ENCODE results near the gene GZMM. TPM values are rescaled to one million over a fixed set of nuclear protein-coding genes. Genes with fewer than 3 reads are reported as not detected.

Gene GZMM
- total RNA-seq, 1 experiment from 2014 or later, result 0.66 TPM

DNA sequence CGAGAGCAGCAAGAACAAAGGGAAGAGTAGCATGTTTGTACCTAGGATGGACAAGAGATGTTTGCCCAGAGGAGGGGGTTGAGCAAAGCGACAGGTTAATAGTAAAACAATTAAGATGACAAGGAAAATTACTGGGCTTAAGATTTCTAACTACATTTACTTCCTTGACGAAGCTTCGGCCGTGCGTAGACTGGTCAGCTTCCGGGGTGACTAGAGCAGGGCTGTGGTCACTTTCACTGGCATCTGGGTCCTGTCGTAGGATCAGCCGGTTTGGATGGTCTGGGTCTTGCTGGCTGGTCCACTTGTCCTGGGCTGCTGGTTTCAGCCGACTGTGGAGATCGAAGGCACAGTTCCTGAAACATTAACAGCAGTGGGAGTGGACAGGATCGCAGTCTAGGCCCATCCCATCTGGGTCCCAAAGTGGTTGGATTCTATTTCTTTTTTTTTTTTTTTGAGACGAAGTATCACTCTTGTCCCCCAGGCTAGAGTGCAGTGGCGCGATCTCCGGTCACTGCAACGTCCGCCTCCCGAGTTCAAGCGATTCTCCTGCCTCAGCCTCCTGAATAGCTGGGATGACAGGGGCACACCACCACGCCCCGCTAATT, 23.5 kb downstream of the GZMM start:
- no peak overlapping the region for H3K23ac ChIP-seq (ENCODE audit: insufficient read length, low read depth, low read length)
- no peaks in the 10 kb centered on the region for H4K20me1 ChIP-seq (ENCODE audit: control insufficient read depth, insufficient read depth, insufficient read length)
- no peak overlapping the region for H2BK12ac ChIP-seq (ENCODE audit: insufficient read length, low read depth, low read length)
- H4K5ac ChIP-seq (ENCODE audit: insufficient read length, low read depth, low read length), result no peak overlapping the region
- no peak overlapping the region for H3K14ac ChIP-seq (ENCODE audit: insufficient read depth, low read length)
- no peaks in the 10 kb centered on the region for H3K79me1 ChIP-seq (ENCODE audit: insufficient read depth, low read depth, low read length, poor library complexity, severe bottlenecking)
- WGBS (ENCODE audit: extremely low coverage, insufficient read length, low lambda C conversion rate), result no CpG with 5 or more reads among the region's 22 CpGs
- H3K79me2 ChIP-seq (ENCODE audit: insufficient read depth, low read length), result no peaks in the 10 kb centered on the region
- H2BK120ac ChIP-seq (ENCODE audit: low read depth, low read length, poor library complexity, severe bottlenecking), result no peak overlapping the region
- H3K27ac ChIP-seq (ENCODE audit: insufficient read length, low read depth, low read length), result no peak overlapping the region
- Mint-ChIP-seq H3K27ac (no peak overlapping the region; a peak in 1 of 7 replicates), H3K4me1 (peaks cover 12 to 17% of the 10 kb centered on the region in 2 experiments), H3K4me3 (no peak overlapping the region), H3K36me3 (ENCODE audit: insufficient read depth in 1 of 3, low read depth in 3 of 3) (peaks cover 7 to 15% (median 10%) of the 10 kb centered on the region in 3 experiments), H3K9me3 (peaks cover 21% of the 10 kb centered on the region in 2 experiments), H3K27me3 (ENCODE audit: low read depth) (peaks cover 27% of the 10 kb centered on the region)
- H2AK5ac ChIP-seq (ENCODE audit: insufficient read length, low read length), result no peak overlapping the region
- no peak overlapping the region for H2BK15ac ChIP-seq (ENCODE audit: low read depth, low read length)
- TF ChIP-seq, protein P1, sequence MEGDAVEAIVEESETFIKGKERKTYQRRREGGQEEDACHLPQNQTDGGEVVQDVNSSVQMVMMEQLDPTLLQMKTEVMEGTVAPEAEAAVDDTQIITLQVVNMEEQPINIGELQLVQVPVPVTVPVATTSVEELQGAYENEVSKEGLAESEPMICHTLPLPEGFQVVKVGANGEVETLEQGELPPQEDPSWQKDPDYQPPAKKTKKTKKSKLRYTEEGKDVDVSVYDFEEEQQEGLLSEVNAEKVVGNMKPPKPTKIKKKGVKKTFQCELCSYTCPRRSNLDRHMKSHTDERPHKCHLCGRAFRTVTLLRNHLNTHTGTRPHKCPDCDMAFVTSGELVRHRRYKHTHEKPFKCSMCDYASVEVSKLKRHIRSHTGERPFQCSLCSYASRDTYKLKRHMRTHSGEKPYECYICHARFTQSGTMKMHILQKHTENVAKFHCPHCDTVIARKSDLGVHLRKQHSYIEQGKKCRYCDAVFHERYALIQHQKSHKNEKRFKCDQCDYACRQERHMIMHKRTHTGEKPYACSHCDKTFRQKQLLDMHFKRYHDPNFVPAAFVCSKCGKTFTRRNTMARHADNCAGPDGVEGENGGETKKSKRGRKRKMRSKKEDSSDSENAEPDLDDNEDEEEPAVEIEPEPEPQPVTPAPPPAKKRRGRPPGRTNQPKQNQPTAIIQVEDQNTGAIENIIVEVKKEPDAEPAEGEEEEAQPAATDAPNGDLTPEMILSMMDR (conservative IDR thresholded peaks at IDR 0.05), result no peak
- H3K4me2 ChIP-seq (ENCODE audit: insufficient read depth, insufficient read length, low read length), result no peak overlapping the region
- H3K56ac ChIP-seq (ENCODE audit: insufficient read length, low read depth, low read length), result no peak overlapping the region
- H3K27me3 ChIP-seq (ENCODE audit: insufficient read depth, low read length), result no peaks in the 10 kb centered on the region
- no peak overlapping the region for H3T11ph ChIP-seq (ENCODE audit: low read length)
- peaks cover 7% of the 10 kb centered on the region for H3K23me2 ChIP-seq (ENCODE audit: insufficient read length, low read depth, low read length, poor library complexity, severe bottlenecking)
- no peak overlapping the region for H3K18ac ChIP-seq (ENCODE audit: insufficient read length, low read depth, low read length)
- no peak overlapping the region for H2BK5ac ChIP-seq (ENCODE audit: insufficient read length, low read length)
- no peak overlapping the region for H4K8ac ChIP-seq (replicated peaks; ENCODE audit: insufficient read length, low read depth, low read length)
- no peaks in the 10 kb centered on the region for H3K9me3 ChIP-seq (ENCODE audit: control insufficient read depth, low read depth, low read length)
- H3K9ac ChIP-seq (ENCODE audit: extremely low read depth, insufficient read length, low read length), result no peak overlapping the region
- no peak overlapping the region for H3K4ac ChIP-seq (ENCODE audit: low read depth, low read length)
- no peak overlapping the region for H4K91ac ChIP-seq (ENCODE audit: insufficient read length, low read depth, low read length)
- no peak for DNase-seq
- H2AFZ ChIP-seq (ENCODE audit: low read length), result no peak overlapping the region
- H2BK20ac ChIP-seq (ENCODE audit: low read depth, low read length, poor library complexity, severe bottlenecking), result no peak overlapping the region
- no peaks in the 10 kb centered on the region; the same call in 1 of the 2 replicates for H3K4me1 ChIP-seq (ENCODE audit: insufficient read depth, low read length)
